Activated CD4-positive, alpha-beta memory T cell treated with anti-CD3 and anti-CD28 coated beads, Interleukin-2, amount 10 ng/mL, durations not matched to agents 7 days and 5 days (primary cell): ENCODE data around the gene SETD2. TPM values are rescaled to one million over a fixed set of nuclear protein-coding genes. Genes with fewer than 3 reads are reported as not detected.
A peak's percentile ranks its signal among the peaks of the same experiment; 100 is the strongest.

ENCODE experiments used
- CTCF ChIA-PET: fragments of 350-600 bp; sonication (Branson Sonifier 250); formaldehyde crosslinking; loops from one replicate; lab custom pipeline; 2021; ENCODE audit warnings: antibody characterized with exemption, inconsistent platforms; lab: Charles Lee
- POLR2A ChIA-PET: fragments of 350-600 bp; sonication (Branson Sonifier 250); formaldehyde crosslinking; loops from one replicate; lab custom pipeline; 2021; ENCODE audit warnings: antibody characterized with exemption; lab: Charles Lee
- DNase-seq: peaks from one replicate; pipeline ENCODE4 v3.0.0-alpha.2; 2020
- H3K27ac Mint-ChIP-seq: one replicate; pipeline ENCODE4 v1.8.0; 2021; ENCODE audit warnings: mild to moderate bottlenecking, mixed read lengths
- H3K27me3 Mint-ChIP-seq: one replicate; pipeline ENCODE4 v1.8.0; 2021; ENCODE audit warnings: mixed read lengths
- H3K36me3 Mint-ChIP-seq: one replicate; pipeline ENCODE4 v1.8.0; 2021; ENCODE audit warnings: low read depth, mixed read lengths
- H3K4me1 Mint-ChIP-seq: one replicate; pipeline ENCODE4 v1.8.0; 2021; ENCODE audit warnings: mixed read lengths
- H3K4me3 Mint-ChIP-seq: one replicate; pipeline ENCODE4 v1.8.0; 2021; ENCODE audit warnings: mild to moderate bottlenecking, mixed read lengths
- H3K9me3 Mint-ChIP-seq: one replicate; pipeline ENCODE4 v1.8.0; 2021; ENCODE audit warnings: mixed read lengths
- total RNA-seq, 2 experiments: library from RNA; stranded (reverse); gene quantifications; one replicate each; pipeline ENCODE4 v1.2.3, GENCODE V29; 2021

SETD2 gene
- total RNA-seq, 2 experiments from 2014 or later = 37.4 to 41.5 TPM

DNA sequence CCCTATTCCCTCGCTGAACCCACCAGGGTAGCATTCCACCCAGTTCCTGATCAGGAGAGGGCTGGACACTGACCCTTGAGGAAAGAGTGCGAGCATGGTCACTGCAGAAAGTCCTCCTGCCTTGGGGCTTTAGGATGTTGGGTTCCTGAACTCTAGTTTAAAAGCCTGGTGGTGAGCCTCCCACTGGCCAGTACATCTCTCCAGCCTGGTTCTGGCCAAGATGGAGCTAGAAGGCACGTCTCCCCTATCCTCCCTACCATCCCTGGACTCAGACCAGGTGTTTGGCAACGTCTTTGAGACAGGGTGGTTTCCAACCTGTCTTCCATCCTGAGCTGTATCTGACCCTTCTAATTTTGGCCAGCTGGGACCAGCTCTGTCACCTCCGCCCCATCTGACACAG lies 153.0 kb downstream of the SETD2 start:
- H3K36me3 Mint-ChIP-seq = peaks cover 50% of the 10 kb centered on the region
- H3K9me3 Mint-ChIP-seq = no peaks in the 10 kb centered on the region
- H3K27me3 Mint-ChIP-seq = no peaks in the 10 kb centered on the region
- ChIA-PET POLR2A (interaction anchor here (0.8 to 1.3 kb wide), 4 partner anchors 10 to 35 kb away, joined by 3 to 4 read pairs (median 4); partner anchors contain the start of gene CCDC12), CTCF (interaction anchor here (0.9 to 1.1 kb wide), 2 partner anchors 19 to 313 kb away, joined by 3 read pairs; no protein-coding TSS in a partner anchor)
- H3K27ac Mint-ChIP-seq = no peak overlapping the region
- H3K4me1 Mint-ChIP-seq = peaks cover 19% of the 10 kb centered on the region
- no peak for DNase-seq
- no peak overlapping the region for H3K4me3 Mint-ChIP-seq

GRCh38 chr3:47010111-47010712 lies 153.7 kb downstream of the SETD2 start:
- Mint-ChIP-seq H3K9me3 (no peaks in the 10 kb centered on the region), H3K36me3 (peaks cover 54% of the 10 kb centered on the region)

GRCh38 chr3:47009225-47010110 lies 154.4 kb downstream of the SETD2 start:
- peaks cover 60% of the 10 kb centered on the region for H3K36me3 Mint-ChIP-seq
- peaks cover 11% of the 10 kb centered on the region for H3K4me1 Mint-ChIP-seq
- no peaks in the 10 kb centered on the region for H3K27me3 Mint-ChIP-seq
- ChIA-PET CTCF (no interaction called here), POLR2A (interaction anchor here (1.1 to 2.1 kb wide), 2 partner anchors 11 to 15 kb away, joined by 3 to 7 read pairs; no protein-coding TSS in a partner anchor)
- H3K27ac Mint-ChIP-seq = no peak overlapping the region
- DNase-seq = peak; percentile 42
- H3K4me3 Mint-ChIP-seq = no peak overlapping the region
- no peaks in the 10 kb centered on the region for H3K9me3 Mint-ChIP-seq

More at GRCh38 chr3:47010111-47010712, 153.7 kb downstream of the SETD2 start:
- ChIA-PET CTCF (interaction anchor here (1.1 kb wide), 1 partner anchor 314 kb away, joined by 3 read pairs; no protein-coding TSS in a partner anchor), POLR2A (interaction anchor here (1.0 to 1.3 kb wide), 4 partner anchors 10 to 34 kb away, joined by 3 to 4 read pairs (median 4); partner anchors contain the start of gene CCDC12)
- peaks cover 13% of the 10 kb centered on the region for H3K4me1 Mint-ChIP-seq
- no peaks in the 10 kb centered on the region for H3K27me3 Mint-ChIP-seq
- H3K27ac Mint-ChIP-seq = no peak overlapping the region
- no peak overlapping the region for H3K4me3 Mint-ChIP-seq
- DNase-seq = no peak

DNA sequence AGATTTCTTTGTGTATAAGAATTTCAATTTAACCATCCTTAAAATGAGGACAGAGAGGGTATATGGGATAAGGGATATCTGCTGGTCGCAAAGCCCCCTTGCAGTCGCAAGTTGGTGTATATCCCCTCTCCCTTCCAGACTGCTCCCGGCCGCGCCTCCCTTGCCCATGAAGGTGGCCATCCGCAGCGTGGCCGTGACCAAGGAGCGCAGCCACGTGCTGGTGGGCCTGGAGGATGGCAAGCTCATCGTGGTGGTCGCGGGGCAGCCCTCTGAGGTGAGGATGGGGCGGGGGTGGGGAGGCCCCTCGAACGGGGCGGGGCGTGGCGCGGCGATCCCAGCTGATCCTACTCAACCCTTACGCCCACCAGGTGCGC lies 155.1 kb downstream of the SETD2 start:
- Mint-ChIP-seq H3K36me3 (peaks cover 63% of the 10 kb centered on the region), H3K4me3 (no peak overlapping the region), H3K9me3 (no peaks in the 10 kb centered on the region), H3K27ac (no peak overlapping the region), H3K4me1 (peaks cover 9% of the 10 kb centered on the region), H3K27me3 (no peaks in the 10 kb centered on the region)
- CTCF ChIA-PET = no interaction called here
- POLR2A ChIA-PET = interaction anchor here (1.1 to 2.1 kb wide), 2 partner anchors 11 to 14 kb away, joined by 3 to 7 read pairs; no protein-coding TSS in a partner anchor
- DNase-seq = no peak

- Mint-ChIP-seq H3K36me3 (peaks cover 64% of the 10 kb centered on the region), H3K4me1 (peaks cover 9% of the 10 kb centered on the region), H3K4me3 (no peak overlapping the region), H3K27me3 (no peaks in the 10 kb centered on the region), H3K27ac (no peak overlapping the region), H3K9me3 (no peaks in the 10 kb centered on the region)
- no peak for DNase-seq
- POLR2A ChIA-PET = interaction anchor here (1.3 to 2.5 kb wide), 5 partner anchors 9 to 29 kb away, joined by 3 to 9 read pairs (median 7); partner anchors contain the start of gene NBEAL2
- CTCF ChIA-PET = no interaction called here
These were observed 155.6 kb downstream of the SETD2 start for GRCh38 chr3:47008234-47008796.

- ChIA-PET POLR2A (interaction anchor here (0.7 to 2.5 kb wide), 7 partner anchors 9 to 29 kb away, joined by 3 to 9 read pairs (median 5); partner anchors contain the start of gene NBEAL2), CTCF (interaction anchor here (1.0 to 1.2 kb wide), 2 partner anchors 84 to 112 kb away, joined by 3 read pairs; no protein-coding TSS in a partner anchor)
- Mint-ChIP-seq H3K27me3 (no peaks in the 10 kb centered on the region), H3K4me3 (no peak overlapping the region), H3K36me3 (peaks cover 69% of the 10 kb centered on the region), H3K4me1 (peaks cover 9% of the 10 kb centered on the region), H3K27ac (no peak overlapping the region), H3K9me3 (no peaks in the 10 kb centered on the region)
- no peak for DNase-seq
These were observed 156.3 kb downstream of the SETD2 start for GRCh38 chr3:47007482-47008233.

- no peak overlapping the region for H3K27ac Mint-ChIP-seq
- no peak for DNase-seq
- ChIA-PET CTCF (interaction anchor here (1.0 to 1.2 kb wide), 2 partner anchors 83 to 112 kb away, joined by 3 read pairs; no protein-coding TSS in a partner anchor), POLR2A (interaction anchor here (0.6 to 2.5 kb wide), 9 partner anchors 8 to 157 kb away, joined by 3 to 9 read pairs (median 4); partner anchors contain the start of genes NBEAL2 and SETD2)
- peaks cover 9% of the 10 kb centered on the region for H3K4me1 Mint-ChIP-seq
- H3K27me3 Mint-ChIP-seq = no peaks in the 10 kb centered on the region
- no peak overlapping the region for H3K4me3 Mint-ChIP-seq
- H3K9me3 Mint-ChIP-seq = no peaks in the 10 kb centered on the region
- H3K36me3 Mint-ChIP-seq = peaks cover 72% of the 10 kb centered on the region
These were observed 156.9 kb downstream of the SETD2 start for GRCh38 chr3:47007001-47007400.

- H3K27me3 Mint-ChIP-seq = no peaks in the 10 kb centered on the region
- H3K9me3 Mint-ChIP-seq = no peaks in the 10 kb centered on the region
- H3K4me3 Mint-ChIP-seq = no peak overlapping the region
- H3K4me1 Mint-ChIP-seq = peaks cover 7% of the 10 kb centered on the region
- CTCF ChIA-PET = interaction anchor here (1.0 to 1.2 kb wide), 2 partner anchors 83 to 111 kb away, joined by 3 read pairs; no protein-coding TSS in a partner anchor
- POLR2A ChIA-PET = interaction anchor here (0.6 to 2.5 kb wide), 9 partner anchors 8 to 158 kb away, joined by 3 to 9 read pairs (median 4); partner anchors contain the start of gene SETD2
- H3K36me3 Mint-ChIP-seq = peaks cover 75% of the 10 kb centered on the region
- H3K27ac Mint-ChIP-seq = no peak overlapping the region
- no peak for DNase-seq
These were observed 157.7 kb downstream of the SETD2 start for GRCh38 chr3:47006145-47006651.

DNA sequence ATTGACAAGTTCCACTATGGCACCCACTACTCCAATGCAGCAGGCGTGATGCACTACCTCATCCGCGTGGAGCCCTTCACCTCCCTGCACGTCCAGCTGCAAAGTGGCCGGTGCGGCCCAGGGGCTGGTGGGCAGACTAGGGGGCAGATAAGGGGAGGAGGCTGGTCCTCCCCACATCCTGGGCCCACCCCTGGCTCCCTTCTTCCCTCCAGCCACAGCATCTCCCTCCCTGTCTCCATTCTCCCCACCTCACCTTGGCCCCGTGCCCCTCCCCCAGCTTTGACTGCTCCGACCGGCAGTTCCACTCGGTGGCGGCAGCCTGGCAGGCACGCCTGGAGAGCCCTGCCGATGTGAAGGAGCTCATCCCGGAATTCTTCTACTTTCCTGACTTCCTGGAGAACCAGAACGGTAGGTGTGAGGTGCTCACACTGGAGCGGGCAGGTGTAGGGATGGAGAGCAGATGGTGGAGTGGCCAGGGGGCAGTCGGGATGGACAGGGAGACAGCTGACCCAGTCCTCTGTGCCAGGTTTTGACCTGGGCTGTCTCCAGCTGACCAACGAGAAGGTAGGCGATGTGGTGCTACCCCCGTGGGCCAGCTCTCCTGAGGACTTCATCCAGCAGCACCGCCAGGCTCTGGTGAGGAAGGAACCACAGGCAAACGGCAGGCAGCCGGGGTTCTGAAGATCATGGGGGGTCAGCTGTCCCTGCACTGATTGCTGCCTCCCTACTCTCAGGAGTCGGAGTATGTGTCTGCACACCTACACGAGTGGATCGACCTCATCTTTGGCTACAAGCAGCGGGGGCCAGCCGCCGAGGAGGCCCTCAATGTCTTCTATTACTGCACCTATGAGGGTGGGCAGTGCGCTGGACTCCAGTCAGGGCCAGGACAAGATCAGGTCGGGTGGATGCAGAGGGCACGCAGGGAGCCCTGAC lies 158.4 kb downstream of the SETD2 start:
- DNase-seq = no peak
- no peaks in the 10 kb centered on the region for H3K9me3 Mint-ChIP-seq
- H3K27ac Mint-ChIP-seq = no peak overlapping the region
- H3K36me3 Mint-ChIP-seq = peaks cover 74% of the 10 kb centered on the region
- H3K4me3 Mint-ChIP-seq = no peak overlapping the region
- H3K4me1 Mint-ChIP-seq = peaks cover 5% of the 10 kb centered on the region
- no peaks in the 10 kb centered on the region for H3K27me3 Mint-ChIP-seq
- CTCF ChIA-PET = no interaction called here
- POLR2A ChIA-PET = interaction anchor here (0.9 to 1.9 kb wide), 3 partner anchors 9 to 82 kb away, joined by 3 to 5 read pairs (median 3); no protein-coding TSS in a partner anchor

- H3K27ac Mint-ChIP-seq = no peak overlapping the region
- DNase-seq = no peak
- H3K9me3 Mint-ChIP-seq = no peaks in the 10 kb centered on the region
- H3K4me1 Mint-ChIP-seq = peaks cover 8% of the 10 kb centered on the region
- ChIA-PET POLR2A (interaction anchor here (1.9 kb wide), 1 partner anchor 10 kb away, joined by 5 read pairs; no protein-coding TSS in a partner anchor), CTCF (no interaction called here)
- H3K36me3 Mint-ChIP-seq = peaks cover 75% of the 10 kb centered on the region
- no peaks in the 10 kb centered on the region for H3K27me3 Mint-ChIP-seq
- no peak overlapping the region for H3K4me3 Mint-ChIP-seq
These were observed 159.3 kb downstream of the SETD2 start for GRCh38 chr3:47004369-47005211.
